ENCODE data around the gene ADAMTS16.

Gene ADAMTS16

DNA sequence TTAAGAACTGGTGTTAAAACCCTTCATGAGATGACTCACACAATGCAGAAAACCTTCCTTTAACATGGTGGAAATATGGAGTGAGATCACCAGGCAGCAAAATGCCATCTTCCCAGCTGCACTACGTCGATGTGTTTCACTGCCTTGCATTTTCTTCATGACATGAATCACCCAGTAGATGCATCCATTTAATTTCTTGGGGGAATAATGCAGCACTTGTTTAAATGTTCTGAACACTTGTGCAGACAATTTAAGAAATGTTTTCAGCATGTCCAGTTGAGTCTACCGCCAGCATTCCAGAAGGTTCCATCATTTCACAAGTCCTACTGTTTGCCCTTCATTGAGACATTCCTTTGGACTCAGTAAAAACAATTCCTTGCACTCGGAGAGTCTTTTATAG, 81.6 kb downstream of the ADAMTS16 start:
- no peak for DNase-seq (ENCODE audit: low read depth in 3 of 3)

DNA sequence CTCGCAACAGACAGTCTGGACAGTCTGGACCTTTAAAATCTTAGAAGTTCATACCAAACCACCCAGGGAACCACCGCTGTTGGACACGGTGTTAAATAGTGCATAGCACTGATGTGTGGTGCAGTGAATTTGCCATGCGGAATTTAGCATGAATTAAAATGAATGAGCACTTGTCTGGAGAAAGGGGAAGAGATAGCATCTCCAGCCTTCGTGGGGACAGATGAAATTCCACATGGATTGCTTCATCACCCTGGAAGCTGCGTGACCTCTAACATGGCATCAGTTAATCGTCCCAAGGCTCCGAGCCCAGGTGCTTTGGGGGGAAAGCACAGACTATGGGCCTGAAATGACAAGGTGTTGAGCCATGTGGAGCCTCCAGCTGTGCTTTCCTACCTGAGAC, 91.4 kb downstream of the ADAMTS16 start:
- no peak for DNase-seq (ENCODE audit: low read depth in 3 of 3)

DNA sequence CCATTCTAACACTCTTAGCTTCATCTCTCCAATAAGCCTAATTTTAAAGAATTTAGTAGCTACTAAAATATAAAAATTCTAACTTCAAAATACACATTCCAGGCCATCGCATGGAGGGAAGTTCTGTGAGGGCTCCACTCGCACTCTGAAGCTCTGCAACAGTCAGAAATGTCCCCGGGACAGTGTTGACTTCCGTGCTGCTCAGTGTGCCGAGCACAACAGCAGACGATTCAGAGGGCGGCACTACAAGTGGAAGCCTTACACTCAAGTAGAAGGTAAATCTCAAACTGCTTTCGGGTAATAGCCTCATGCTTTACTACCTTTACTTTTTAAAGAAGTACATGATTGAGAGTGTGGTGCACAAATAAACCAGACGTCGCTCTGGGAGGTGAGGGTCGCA, 94.8 kb downstream of the ADAMTS16 start:
- DNase-seq (ENCODE audit: low read depth in 3 of 3) = no peak

DNA sequence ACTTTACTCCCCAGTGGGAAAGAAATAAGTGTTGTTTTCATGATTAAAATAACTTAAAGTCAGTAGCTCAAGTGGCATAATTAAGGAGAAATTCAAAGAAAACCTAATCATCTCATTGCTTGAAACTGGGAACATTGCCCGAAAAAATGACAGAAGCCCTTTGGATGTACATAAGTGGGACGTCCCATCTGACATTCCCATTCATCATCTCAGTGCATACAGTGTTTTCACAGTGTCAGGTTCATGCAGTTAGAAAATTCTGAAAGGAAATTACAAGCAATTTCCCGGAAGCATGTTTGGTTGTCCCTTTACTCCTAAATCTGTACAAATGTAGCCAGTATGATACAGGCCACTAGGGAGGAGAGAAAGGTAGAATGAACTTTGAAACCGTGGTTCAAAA, 95.6 kb downstream of the ADAMTS16 start:
- no peak for DNase-seq (ENCODE audit: low read depth in 3 of 3)

DNA sequence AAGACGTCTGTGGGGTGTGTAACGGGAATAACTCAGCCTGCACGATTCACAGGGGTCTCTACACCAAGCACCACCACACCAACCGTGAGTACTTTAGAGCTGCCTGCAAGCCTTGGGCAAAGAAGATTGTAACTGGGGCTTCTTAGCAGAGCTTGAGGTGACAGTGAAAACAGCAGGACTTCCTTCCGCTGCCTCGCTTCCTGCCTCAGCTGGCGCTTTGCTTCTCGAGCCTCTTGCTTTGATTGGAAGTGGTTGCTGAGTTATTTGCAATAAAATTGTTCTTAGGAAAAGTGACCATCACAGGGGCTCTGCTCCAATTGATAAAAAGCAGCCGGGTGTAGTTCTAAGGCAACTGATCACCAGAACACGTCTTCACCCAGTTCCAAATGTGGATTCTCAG, 99.1 kb downstream of the ADAMTS16 start:
- no peak for DNase-seq (ENCODE audit: low read depth in 3 of 3)

DNA sequence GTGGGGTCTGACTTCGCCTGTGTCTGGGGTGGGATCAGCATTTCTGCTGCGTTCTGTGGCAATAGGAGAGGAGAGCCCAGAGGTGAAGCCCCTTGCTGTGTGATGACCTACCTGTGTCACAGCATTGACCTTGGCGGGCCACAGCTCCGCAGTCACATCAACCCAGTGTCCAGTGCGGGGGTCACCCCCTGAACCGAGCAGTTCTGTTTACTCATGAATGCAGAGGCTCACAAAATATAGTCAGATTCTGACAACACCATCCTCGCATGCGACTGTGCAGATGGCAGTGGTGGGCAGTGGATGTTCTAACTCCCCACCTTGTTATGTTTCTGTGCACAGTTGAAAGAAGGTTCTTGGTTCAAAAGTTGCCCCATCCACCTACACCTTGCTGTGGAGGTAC, 100.1 kb downstream of the ADAMTS16 start:
- DNase-seq (ENCODE audit: low read depth in 3 of 3) = no peak

DNA sequence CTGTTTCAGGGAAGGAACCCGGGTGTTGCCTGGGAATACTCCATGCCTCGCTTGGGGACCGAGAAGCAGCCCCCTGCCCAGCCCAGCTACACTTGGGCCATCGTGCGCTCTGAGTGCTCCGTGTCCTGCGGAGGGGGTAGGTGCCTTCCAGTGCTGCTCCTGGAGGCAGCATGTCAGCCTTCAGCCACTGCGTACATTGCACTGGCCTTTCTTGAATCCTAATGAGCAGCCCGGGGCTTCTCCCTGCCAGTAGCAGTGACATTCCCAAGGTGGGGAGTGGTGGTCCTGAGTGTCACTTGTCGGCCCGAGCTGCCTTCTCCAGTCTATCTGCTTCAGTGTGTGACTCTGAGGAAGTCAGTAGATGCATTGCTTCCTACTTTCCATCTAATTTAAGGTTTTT, 101.9 kb downstream of the ADAMTS16 start:
- no peak for DNase-seq (ENCODE audit: low read depth in 3 of 3)

DNA sequence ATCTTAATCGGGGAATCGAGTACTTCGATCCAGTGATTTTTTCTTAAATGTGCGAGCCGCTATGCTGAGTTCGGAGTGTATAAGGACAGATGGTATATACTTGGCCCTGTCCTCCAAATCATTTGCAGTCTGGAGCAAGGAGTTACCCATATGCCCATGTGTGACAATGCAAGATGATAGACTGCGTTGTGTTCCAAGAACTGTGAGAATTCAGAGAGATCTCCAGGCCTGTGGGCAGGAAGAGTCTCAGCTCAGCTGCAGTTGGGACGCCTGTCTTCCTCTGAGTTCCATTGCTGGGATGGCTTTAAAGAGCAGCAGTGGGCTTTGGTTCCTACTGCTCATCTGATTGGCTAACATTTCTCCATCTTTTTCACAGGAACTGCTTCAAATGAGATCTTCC, 106.6 kb downstream of the ADAMTS16 start:
- DNase-seq (ENCODE audit: low read depth in 3 of 3) = no peak

DNA sequence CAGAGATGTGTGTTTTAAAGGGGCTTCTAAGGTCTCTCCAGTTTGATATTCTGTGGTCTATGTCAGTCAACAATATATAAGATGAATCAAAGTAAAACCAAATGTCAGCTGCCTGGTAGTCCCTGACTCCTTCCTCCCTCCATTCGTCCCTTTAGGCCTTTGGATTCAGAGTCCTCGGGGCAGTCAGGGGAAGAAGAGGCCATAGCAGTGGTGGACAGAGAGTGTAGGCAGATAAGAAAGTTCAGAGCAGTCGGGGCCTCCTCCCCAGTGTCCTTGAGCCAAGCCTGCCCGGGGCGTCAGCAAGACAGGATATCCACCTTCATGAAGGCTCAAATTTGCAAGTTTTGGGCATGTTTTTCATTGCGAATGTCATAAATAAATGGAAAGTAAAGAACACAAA, 110.6 kb downstream of the ADAMTS16 start:
- no peak for DNase-seq (ENCODE audit: low read depth in 3 of 3)

DNA sequence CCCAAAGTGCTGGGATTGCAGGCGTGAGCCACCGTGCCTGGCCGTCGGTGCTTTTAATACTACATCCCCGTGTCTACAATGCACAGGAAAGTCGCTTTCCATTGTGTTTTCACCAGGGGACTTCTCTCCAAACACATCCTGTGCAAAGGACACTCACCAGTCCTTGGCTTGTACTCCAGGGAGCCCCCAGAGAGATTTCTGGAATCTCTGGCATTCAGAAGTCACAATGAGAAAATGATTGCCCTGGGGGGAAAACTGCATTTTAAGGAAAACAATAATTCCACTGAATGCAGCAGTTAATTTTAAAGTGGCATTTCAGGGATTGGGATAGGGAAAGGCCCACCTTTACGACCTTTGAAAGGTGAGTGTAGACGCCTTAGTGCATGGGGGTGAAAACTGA, 112.0 kb downstream of the ADAMTS16 start:
- DNase-seq (ENCODE audit: low read depth in 3 of 3) = no peak

DNA sequence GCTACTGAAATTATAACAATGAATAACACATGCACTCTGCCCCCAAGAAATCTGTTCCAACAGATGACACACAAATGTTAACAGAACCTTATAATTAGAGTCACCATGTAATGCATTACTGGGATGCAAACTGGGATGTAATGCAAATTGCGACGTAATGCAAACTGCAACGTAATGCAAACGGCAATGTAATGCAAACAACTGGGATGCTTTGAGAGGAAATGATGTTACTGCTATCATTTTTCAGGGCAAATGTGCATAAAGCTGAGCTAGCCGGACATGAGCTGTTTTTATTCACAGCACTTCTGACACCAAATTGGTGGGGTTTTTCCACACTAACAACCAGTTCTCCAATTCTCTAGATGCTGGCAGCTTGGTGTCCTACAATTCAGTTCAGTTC, 117.2 kb downstream of the ADAMTS16 start:
- DNase-seq (ENCODE audit: low read depth in 3 of 3) = no peak

DNA sequence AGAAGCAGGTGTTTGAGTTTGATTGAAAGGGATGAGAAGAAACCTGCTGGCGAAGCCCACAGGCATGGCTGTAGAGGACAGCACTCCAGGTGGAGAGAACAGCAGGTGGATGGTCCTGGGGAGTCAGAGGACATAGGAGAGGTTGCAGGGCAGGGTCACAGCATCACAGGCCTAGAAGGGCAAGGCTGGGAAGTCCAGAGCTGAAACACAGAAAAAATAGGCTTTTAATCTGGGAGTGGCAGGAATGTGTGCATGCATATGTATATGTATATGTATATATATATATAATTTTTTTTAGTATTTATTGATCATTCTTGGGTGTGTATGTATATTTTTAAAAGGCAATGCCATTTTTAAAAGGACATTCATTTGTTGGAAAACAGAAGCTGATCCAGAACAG, 118.4 kb downstream of the ADAMTS16 start:
- no peak for DNase-seq (ENCODE audit: low read depth in 3 of 3)

DNA sequence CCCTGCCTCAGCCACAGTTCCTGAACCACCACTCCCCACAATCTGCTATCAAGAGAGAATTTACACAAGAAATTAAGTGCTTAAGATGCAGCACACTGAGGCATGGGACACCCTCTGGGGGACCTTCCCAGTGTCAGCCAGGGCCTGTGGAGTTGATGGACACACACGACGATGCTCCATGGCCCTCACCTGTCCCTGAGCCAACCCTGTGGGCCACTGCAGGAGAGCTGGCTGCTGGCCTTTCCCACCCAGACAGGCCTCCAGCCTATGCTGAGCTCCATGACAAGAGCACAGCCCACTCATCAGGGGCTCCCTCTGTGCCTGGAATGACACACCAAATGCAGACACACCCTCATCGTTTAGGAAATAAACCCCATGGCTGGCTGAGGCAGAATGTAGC, 124.6 kb downstream of the ADAMTS16 start:
- no peak for DNase-seq (ENCODE audit: low read depth in 3 of 3)

DNA sequence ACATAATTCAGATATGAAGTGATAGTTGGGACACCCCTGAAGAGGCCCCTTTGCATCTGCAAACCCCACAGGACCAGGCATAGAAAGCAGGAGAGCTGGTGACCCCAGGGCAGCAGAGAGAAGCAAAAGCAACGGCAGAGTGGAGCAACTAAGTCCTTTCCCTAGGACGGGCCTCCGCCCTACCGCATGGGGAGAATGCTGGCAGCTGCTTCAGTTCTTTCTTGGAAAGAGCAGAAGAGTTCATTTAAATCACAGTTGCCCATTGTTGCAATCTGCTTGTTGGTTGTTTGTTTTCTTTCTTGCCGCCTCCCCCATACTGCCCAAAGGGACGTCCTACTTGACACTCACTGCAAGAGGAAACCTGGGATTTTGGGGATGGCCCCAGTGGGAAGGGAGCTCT, 126.2 kb downstream of the ADAMTS16 start:
- DNase-seq (ENCODE audit: low read depth in 3 of 3) = no peak

DNA sequence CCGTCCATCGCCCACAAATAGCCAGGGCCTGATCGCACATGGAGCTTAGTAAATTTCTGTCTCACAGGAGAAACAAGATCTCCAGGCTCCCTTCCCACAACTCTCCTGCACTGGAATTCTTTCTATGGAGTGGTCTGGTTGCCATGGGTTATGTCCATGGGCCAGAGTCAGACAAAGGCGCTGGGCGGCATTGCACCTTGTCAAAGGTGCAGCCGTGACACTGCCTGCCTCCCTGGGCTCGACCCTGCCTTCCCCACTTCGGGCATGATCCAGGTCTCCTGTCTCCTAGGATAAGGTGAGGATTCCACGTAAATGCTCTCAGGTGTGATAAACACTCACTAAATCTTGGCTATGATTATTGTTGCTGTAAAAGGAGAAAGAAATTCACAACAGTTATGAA, 130.0 kb downstream of the ADAMTS16 start:
- no peak for DNase-seq (ENCODE audit: low read depth in 3 of 3)

DNA sequence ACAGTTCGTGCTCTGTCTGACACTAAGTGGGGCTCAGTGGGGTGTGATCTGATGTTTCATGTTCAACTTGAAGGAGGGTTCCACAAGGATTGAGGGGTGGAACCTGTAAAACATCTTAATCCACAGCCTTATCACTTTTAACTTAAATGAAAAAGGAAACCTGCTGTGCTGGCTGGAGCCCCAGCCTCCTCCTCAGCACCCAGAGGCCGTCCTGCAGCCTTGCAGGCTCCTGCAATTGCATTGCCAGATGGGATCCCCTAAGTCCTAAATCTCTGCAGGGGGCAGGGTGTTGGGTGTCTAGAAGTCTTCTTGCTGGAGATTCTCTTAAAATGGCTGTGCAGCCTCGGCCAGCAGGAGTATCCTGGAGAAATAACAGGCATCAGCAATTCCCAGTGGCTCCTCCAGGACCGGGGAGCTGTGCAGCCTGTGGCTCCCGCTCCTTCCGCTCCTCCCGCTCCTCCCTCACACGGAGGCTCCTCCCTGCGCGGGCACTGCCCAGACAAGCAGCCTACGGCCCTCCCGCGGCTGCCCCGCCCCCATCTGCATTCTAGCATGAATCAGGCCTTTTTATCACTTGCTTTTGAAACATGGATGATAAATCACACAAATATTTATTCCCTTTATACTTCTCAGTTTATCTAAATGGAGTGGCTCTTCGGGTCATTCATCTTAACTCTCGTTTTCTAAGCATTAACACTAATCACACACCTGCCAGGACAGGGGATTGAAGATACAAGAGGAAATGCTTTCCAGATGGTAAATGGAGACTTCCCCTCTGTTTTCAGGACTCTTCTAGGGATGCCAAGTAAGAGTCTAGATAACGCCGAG, 131.0 kb downstream of the ADAMTS16 start:
- no peak for DNase-seq (ENCODE audit: low read depth in 3 of 3)

DNA sequence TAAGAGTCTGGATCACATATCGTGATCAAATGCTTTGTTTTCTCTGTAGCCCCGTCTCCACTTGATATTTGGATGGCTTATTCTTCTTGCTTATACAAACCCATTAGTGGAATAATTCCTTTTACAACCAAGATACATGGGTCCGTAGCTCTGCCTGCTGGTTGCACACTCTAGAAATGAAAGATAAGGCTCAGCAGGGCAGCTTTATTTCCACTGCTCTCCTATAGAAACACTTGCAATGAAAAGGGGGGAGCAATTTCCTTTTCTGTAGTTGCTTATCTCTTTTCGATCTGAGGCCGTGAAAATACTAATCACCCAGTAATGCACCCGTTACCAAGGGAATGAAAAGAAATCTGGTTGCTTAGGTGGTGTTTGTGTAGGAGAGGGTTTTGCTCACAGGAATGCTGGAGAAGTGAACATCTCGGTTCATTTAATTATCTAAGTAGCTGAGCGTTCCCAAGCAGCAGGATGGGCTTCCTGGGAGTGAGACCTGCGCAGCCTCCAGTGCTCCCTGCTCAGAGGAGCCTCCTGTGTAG, 131.7 kb downstream of the ADAMTS16 start:
- DNase-seq (ENCODE audit: low read depth in 3 of 3) = no peak

DNA sequence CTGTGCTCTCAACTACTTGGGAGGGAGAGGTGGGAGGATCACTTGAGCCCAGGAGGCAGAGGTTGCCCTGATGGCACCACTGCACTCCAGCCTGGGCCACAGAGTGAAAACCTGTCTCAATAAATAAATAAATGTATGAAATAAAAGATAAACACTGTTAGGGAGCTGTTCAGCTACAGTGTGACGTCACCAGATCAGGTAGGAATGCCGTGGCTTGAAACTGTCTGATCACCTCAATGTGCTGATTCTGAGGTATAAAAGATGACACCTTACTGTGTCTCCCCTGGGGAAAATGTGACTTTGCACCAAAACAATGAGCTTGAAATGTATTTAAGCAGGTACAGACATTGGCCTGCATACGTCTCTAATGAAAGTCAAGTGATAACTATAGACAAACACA, 133.3 kb downstream of the ADAMTS16 start:
- DNase-seq (ENCODE audit: low read depth in 3 of 3) = no peak

DNA sequence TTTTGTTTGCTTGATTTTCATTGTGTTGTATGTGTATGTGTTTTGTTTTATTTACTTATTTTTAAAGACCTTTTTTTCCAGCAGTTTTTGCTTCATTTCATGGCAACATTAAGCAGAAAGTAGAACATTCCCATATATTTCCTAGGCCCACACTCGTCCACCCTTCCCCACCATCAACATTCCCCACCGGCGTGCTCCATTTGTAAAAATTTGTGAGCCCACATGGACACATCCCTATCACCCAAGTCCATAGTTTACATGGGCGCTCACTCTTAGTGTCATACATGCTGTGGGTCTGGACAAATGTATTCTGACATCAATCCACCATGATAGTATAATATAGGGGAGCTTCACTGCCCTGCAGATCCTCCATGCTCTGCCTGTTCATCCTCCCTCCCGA, 133.8 kb downstream of the ADAMTS16 start:
- no peak for DNase-seq (ENCODE audit: low read depth in 3 of 3)

DNA sequence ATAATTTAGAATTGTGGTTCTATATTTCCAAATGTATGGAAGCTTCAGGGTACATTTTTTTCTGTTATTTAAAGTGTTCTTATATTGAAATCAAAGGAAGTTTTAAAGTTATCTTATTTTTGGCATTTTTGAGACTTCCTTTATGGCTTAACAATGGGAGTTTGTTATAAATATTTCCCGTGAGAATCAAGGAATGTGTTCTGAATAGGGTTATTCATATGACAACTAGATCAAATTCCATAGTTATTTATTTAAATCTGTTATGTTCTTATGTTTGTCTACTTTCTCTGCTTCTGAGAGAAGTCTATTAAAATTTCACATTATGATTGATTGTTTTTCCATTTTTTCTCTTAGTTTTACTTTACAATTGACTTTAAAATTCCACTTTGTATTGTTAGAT, 135.1 kb downstream of the ADAMTS16 start:
- DNase-seq (ENCODE audit: low read depth in 3 of 3) = no peak

DNA sequence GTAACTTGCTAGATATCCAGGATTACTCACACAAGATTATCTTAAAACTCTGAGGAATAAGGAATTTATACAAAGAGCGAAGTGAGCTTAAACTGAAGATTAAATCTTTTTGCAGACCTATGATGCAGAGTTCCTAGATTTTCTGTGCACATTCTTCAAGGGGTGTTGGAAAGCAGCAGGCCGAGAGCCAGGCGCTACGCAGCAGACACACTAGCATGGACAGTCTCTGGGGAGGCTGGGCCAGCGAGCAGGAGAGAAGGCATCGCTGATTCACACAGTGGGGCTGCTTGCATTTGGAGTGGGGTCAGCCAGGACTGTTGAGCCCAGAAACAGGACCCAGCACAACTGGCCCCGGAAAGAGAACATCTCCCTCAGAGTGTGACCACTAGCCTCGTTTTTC, 136.3 kb downstream of the ADAMTS16 start:
- no peak for DNase-seq (ENCODE audit: low read depth in 3 of 3)

DNA sequence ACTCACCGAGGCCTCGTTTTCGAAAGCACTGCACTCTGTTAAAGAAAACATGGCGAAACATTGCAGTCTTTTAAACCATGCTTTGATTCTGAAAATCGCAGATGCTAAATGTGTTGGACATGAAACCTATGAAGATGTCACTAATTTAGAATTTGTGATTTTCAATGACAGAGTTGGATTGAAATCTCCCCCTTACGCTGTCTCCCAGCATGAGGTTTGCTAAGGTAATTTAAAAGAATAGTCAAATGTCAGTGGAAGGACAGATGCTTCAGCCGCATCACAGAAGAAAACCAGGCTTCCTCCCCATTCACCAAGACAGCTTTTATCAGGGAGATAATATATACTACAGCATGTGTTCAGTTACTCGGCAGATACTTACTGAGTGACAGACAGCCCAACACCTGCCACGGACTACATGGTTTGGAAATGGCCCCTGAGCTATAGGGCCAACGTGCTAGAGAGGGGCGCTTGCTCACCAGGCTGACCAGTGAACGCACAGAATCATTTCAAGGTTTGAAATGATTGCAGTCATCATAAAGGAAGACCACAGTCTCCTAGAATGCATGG, 136.9 kb downstream of the ADAMTS16 start:
- DNase-seq (ENCODE audit: low read depth in 3 of 3) = no peak

DNA sequence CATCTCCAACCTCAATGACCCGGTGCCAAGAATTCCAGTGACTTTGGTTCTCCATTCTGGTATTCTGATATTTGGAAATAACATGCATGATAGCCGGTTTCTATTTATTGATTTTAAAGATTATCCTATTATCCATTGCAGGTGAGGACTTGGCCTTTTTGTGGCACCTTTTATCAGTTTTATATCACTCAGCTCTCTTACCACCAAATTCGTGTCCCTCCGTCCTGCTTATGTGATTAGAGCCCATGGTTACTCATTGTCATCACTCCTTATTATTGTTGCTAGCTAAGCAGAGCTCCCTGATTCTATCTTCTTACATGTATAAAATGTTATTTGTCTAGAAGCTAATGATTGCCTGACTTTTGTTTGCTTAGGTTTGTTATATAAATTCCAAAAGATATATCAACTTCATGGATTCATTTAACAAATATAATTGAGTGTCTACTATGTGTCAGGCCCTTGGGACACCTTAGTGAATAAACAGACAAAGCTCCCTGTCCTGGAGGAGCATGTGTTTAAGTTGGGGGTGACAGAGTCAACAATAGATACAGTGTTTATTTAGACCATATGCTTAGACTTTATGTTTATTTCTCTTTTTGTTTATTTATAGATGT, 138.2 kb downstream of the ADAMTS16 start:
- DNase-seq (ENCODE audit: low read depth in 3 of 3) = no peak
